Measurements from ENCODE around the gene TYW5. TPM values are rescaled to one million over a fixed set of nuclear protein-coding genes. Genes with fewer than 3 reads are reported as not detected.

TYW5 gene
- total RNA-seq, 1 donor from 2014 or later, result 6.8 TPM

GRCh38 chr2:199975273-199975895 lies 20.1 kb upstream of the TYW5 start:
- Histone ChIP-seq H3K9ac (ENCODE audit: low read depth in 1 of 3, low read length in 3 of 3) (no peak overlapping the region), H3K27ac (ENCODE audit: low read depth, low read length) (no peak overlapping the region), H3K27me3 (ENCODE audit: control insufficient read depth in 3 of 3, insufficient read depth in 3 of 3, low read length in 3 of 3) (no peaks in the 10 kb centered on the region)

DNA sequence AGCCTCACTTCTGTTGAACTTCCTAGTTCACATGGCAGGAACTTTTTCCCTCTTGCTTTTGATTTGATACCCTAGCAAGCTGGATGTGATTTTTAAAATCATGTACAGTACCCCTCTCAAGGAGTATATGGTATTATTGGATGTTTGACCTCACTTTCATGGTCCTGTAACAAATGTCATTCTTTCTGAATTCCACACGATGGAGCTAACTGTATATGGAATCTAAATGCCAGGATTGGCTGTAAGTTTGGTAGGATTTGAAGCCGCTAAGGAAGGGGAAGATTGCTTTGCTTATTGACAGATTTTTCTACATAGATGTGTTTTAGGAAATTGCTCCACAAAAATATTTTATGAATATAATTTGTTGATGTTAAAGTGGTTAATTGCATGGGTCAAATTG lies 18.4 kb upstream of the TYW5 start:
- H3K4me3 ChIP-seq (ENCODE audit: low read length in 3 of 3), result no peak overlapping the region

More at GRCh38 chr2:199975273-199975895, 20.1 kb upstream of the TYW5 start:
- Histone ChIP-seq H3K9me3 (ENCODE audit: control insufficient read depth in 3 of 3, low read length in 3 of 3) (no peaks in the 10 kb centered on the region), H3K4me1 (ENCODE audit: control insufficient read depth in 3 of 3, insufficient read depth in 3 of 3, low read length in 3 of 3) (peaks cover 3 to 7% (median 6%) of the 10 kb centered on the region in 3 donors), H3K36me3 (ENCODE audit: control insufficient read depth in 3 of 3, insufficient read depth in 3 of 3, low read length in 3 of 3) (peaks cover 0 to 7% (median 4%) of the 10 kb centered on the region in 3 donors), H3K4me3 (ENCODE audit: low read length in 3 of 3) (no peak overlapping the region)

DNA sequence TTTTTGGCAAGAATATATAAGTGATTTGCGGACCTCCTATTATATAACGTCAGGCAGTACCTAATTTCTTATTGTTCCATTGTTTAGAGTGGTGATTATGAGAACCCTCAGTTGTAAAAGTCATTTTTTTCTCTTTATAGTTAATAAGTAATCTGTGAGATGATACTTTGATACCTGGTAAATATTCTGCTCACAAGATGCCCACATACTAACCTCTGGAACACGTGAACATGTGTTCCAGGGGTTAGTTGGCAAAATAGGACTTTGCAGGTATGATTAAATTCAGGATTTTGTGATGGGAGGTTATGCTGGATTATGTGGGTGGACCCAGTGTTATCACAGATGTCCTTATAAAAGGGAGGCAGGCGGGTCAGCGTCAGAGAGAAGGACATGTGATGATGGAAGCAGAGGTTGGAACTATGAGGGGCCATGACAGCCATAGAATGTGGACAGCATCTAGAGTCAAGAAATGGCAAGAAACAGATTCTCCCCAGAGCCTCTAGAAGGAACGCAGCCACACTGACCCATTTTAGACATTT lies 16.9 kb upstream of the TYW5 start:
- Histone ChIP-seq H3K36me3 (ENCODE audit: control insufficient read depth in 3 of 3, insufficient read depth in 3 of 3, low read length in 3 of 3) (peaks cover 0 to 12% (median 7%) of the 10 kb centered on the region in 3 donors), H3K4me1 (ENCODE audit: control insufficient read depth in 3 of 3, insufficient read depth in 3 of 3, low read length in 3 of 3) (no peaks in the 10 kb centered on the region), H3K27ac (ENCODE audit: low read depth, low read length) (no peak overlapping the region), H3K4me3 (ENCODE audit: low read length in 3 of 3) (no peak overlapping the region), H3K27me3 (ENCODE audit: control insufficient read depth in 3 of 3, insufficient read depth in 3 of 3, low read length in 3 of 3) (no peaks in the 10 kb centered on the region), H3K9me3 (ENCODE audit: control insufficient read depth in 3 of 3, low read length in 3 of 3) (no peaks in the 10 kb centered on the region), H3K9ac (ENCODE audit: low read depth in 1 of 3, low read length in 3 of 3) (no peak overlapping the region)

More for the DNA sequence above, 18.4 kb upstream of the TYW5 start:
- no peaks in the 10 kb centered on the region for H3K27me3 ChIP-seq (ENCODE audit: control insufficient read depth in 3 of 3, insufficient read depth in 3 of 3, low read length in 3 of 3)
- H3K9me3 ChIP-seq (ENCODE audit: control insufficient read depth in 3 of 3, low read length in 3 of 3), result no peaks in the 10 kb centered on the region
- no peaks in the 10 kb centered on the region for H3K4me1 ChIP-seq (ENCODE audit: control insufficient read depth in 3 of 3, insufficient read depth in 3 of 3, low read length in 3 of 3)
- no peak overlapping the region for H3K9ac ChIP-seq (ENCODE audit: low read depth in 1 of 3, low read length in 3 of 3)
- peaks cover 0 to 7% (median 6%) of the 10 kb centered on the region in 3 donors for H3K36me3 ChIP-seq (ENCODE audit: control insufficient read depth in 3 of 3, insufficient read depth in 3 of 3, low read length in 3 of 3)
- H3K27ac ChIP-seq (ENCODE audit: low read depth, low read length), result no peak overlapping the region

GRCh38 chr2:199968126-199968525 lies 12.8 kb upstream of the TYW5 start:
- no peak overlapping the region for H3K27ac ChIP-seq (ENCODE audit: low read depth, low read length)
- H3K9ac ChIP-seq (ENCODE audit: low read depth in 1 of 3, low read length in 3 of 3), result no peak overlapping the region
- H3K36me3 ChIP-seq (ENCODE audit: control insufficient read depth in 3 of 3, insufficient read depth in 3 of 3, low read length in 3 of 3), result peaks cover 3 to 32% (median 12%) of the 10 kb centered on the region in 3 donors
- no peaks in the 10 kb centered on the region for H3K27me3 ChIP-seq (ENCODE audit: control insufficient read depth in 3 of 3, insufficient read depth in 3 of 3, low read length in 3 of 3)
- no peak overlapping the region for H3K4me3 ChIP-seq (ENCODE audit: low read length in 3 of 3)
- no peaks in the 10 kb centered on the region for H3K4me1 ChIP-seq (ENCODE audit: control insufficient read depth in 3 of 3, insufficient read depth in 3 of 3, low read length in 3 of 3)
- no peaks in the 10 kb centered on the region for H3K9me3 ChIP-seq (ENCODE audit: control insufficient read depth in 3 of 3, low read length in 3 of 3)

DNA sequence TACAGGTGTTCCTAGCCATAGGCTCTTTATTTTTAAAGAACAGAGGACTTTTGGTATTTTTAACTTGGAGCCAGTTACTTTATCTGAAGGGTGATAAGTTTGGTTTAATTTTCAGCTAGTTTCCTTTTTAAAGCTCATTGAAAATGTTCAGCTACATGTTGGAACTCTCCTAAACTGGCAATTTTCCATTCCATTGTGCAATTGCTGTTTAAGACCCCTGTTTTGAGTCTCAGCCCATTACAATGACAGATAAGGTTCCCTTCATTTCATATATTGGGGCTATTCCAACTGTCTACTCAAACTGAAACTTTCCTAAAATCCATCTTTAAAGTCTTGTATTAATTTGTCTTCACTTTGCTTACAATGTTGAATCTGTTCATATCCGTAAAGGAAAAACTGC lies 11.7 kb upstream of the TYW5 start:
- Histone ChIP-seq H3K36me3 (ENCODE audit: control insufficient read depth in 3 of 3, insufficient read depth in 3 of 3, low read length in 3 of 3) (peaks cover 3 to 41% (median 19%) of the 10 kb centered on the region in 3 donors), H3K9ac (ENCODE audit: low read depth in 1 of 3, low read length in 3 of 3) (no peak overlapping the region), H3K9me3 (ENCODE audit: control insufficient read depth in 3 of 3, low read length in 3 of 3) (no peaks in the 10 kb centered on the region)

DNA sequence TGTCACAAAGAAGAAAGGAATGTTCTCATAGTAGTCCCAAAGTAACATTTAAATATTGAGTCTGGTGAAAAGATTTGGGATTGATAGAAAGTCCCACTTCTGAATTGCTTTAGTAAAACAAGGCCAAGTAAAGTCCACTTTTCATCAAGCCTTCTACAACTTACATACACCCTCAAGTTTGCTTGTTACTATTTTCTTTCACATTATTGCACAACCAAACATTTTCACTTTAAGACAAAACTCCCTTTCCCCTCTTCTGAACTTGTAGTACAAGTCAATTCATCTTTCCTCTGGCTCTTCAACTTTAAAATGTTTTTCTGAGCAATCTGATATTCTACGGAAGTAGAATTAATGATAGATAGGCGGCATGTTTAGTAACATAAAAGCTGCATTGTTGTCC lies 11.1 kb upstream of the TYW5 start:
- no peak overlapping the region for H3K27ac ChIP-seq (ENCODE audit: low read depth, low read length)
- H3K4me1 ChIP-seq (ENCODE audit: control insufficient read depth in 3 of 3, insufficient read depth in 3 of 3, low read length in 3 of 3), result no peaks in the 10 kb centered on the region
- H3K9me3 ChIP-seq (ENCODE audit: control insufficient read depth in 3 of 3, low read length in 3 of 3), result no peaks in the 10 kb centered on the region
- peaks cover 3 to 44% (median 19%) of the 10 kb centered on the region in 3 donors for H3K36me3 ChIP-seq (ENCODE audit: control insufficient read depth in 3 of 3, insufficient read depth in 3 of 3, low read length in 3 of 3)
- no peak overlapping the region for H3K4me3 ChIP-seq (ENCODE audit: low read length in 3 of 3)
- H3K27me3 ChIP-seq (ENCODE audit: control insufficient read depth in 3 of 3, insufficient read depth in 3 of 3, low read length in 3 of 3), result no peaks in the 10 kb centered on the region
- H3K9ac ChIP-seq (ENCODE audit: low read depth in 1 of 3, low read length in 3 of 3), result no peak overlapping the region

More for the DNA sequence above, 11.7 kb upstream of the TYW5 start:
- Histone ChIP-seq H3K27me3 (ENCODE audit: control insufficient read depth in 3 of 3, insufficient read depth in 3 of 3, low read length in 3 of 3) (no peaks in the 10 kb centered on the region), H3K27ac (ENCODE audit: low read depth, low read length) (no peak overlapping the region), H3K4me3 (ENCODE audit: low read length in 3 of 3) (no peak overlapping the region), H3K4me1 (ENCODE audit: control insufficient read depth in 3 of 3, insufficient read depth in 3 of 3, low read length in 3 of 3) (no peaks in the 10 kb centered on the region)

GRCh38 chr2:199962203-199962602 lies 6.9 kb upstream of the TYW5 start:
- H3K9ac ChIP-seq (ENCODE audit: low read depth in 1 of 3, low read length in 3 of 3), result no peak overlapping the region
- H3K27me3 ChIP-seq (ENCODE audit: control insufficient read depth in 3 of 3, insufficient read depth in 3 of 3, low read length in 3 of 3), result no peaks in the 10 kb centered on the region
- no peak overlapping the region for H3K4me3 ChIP-seq (ENCODE audit: low read length in 3 of 3)
- no peak overlapping the region for H3K27ac ChIP-seq (ENCODE audit: low read depth, low read length)
- H3K36me3 ChIP-seq (ENCODE audit: control insufficient read depth in 3 of 3, insufficient read depth in 3 of 3, low read length in 3 of 3), result peaks cover 10 to 61% (median 35%) of the 10 kb centered on the region in 3 donors
- H3K4me1 ChIP-seq (ENCODE audit: control insufficient read depth in 3 of 3, insufficient read depth in 3 of 3, low read length in 3 of 3), result peaks cover 3 to 12% (median 12%) of the 10 kb centered on the region in 3 donors
- no peaks in the 10 kb centered on the region for H3K9me3 ChIP-seq (ENCODE audit: control insufficient read depth in 3 of 3, low read length in 3 of 3)

DNA sequence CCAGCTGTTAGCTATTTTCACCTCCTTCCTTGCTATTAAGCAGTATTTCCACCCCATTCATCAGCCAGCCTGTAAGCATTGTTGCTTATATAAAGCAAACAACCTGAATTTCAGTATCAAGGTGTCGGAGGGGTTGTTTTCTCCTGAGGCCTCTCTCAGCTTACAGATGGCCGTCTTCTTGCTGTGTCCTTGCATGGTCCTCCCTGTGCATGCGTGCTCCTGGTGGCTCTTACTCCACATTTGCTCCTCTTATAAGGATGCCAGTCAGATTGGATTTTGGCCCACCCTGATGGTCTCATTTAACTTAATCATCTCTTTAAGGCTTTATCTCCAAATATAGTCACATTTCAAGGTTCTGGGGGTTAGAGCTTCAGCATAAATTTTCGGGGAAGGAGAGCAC lies 2.7 kb upstream of the TYW5 start:
- Histone ChIP-seq H3K27ac (ENCODE audit: low read depth, low read length) (no peak overlapping the region), H3K4me3 (ENCODE audit: low read length in 3 of 3) (no peak overlapping the region), H3K9ac (ENCODE audit: low read depth in 1 of 3, low read length in 3 of 3) (no peak overlapping the region), H3K27me3 (ENCODE audit: control insufficient read depth in 3 of 3, insufficient read depth in 3 of 3, low read length in 3 of 3) (no peaks in the 10 kb centered on the region), H3K36me3 (ENCODE audit: control insufficient read depth in 3 of 3, insufficient read depth in 3 of 3, low read length in 3 of 3) (peaks cover 11 to 39% (median 23%) of the 10 kb centered on the region in 3 donors), H3K9me3 (ENCODE audit: control insufficient read depth in 3 of 3, low read length in 3 of 3) (no peaks in the 10 kb centered on the region), H3K4me1 (ENCODE audit: control insufficient read depth in 3 of 3, insufficient read depth in 3 of 3, low read length in 3 of 3) (peaks cover 26 to 34% (median 31%) of the 10 kb centered on the region in 3 donors)

- H3K36me3 ChIP-seq (ENCODE audit: control insufficient read depth in 3 of 3, insufficient read depth in 3 of 3, low read length in 3 of 3), result peaks cover 7 to 24% (median 14%) of the 10 kb centered on the region in 3 donors
- peak overlapping the region; percentile 87 for H3K27ac ChIP-seq (ENCODE audit: low read depth, low read length)
- peak overlapping the region; percentile 97 to 99 (median 99) for H3K9ac ChIP-seq (ENCODE audit: low read depth in 1 of 3, low read length in 3 of 3)
- H3K4me1 ChIP-seq (ENCODE audit: control insufficient read depth in 3 of 3, insufficient read depth in 3 of 3, low read length in 3 of 3), result peaks cover 26 to 34% (median 31%) of the 10 kb centered on the region in 3 donors
- H3K9me3 ChIP-seq (ENCODE audit: control insufficient read depth in 3 of 3, low read length in 3 of 3), result no peaks in the 10 kb centered on the region
- H3K27me3 ChIP-seq (ENCODE audit: control insufficient read depth in 3 of 3, insufficient read depth in 3 of 3, low read length in 3 of 3), result no peaks in the 10 kb centered on the region
- peak overlapping the region; percentile 95 to 99 (median 96) for H3K4me3 ChIP-seq (ENCODE audit: low read length in 3 of 3)
Observed at GRCh38 chr2:199956062-199956380, 730 bp upstream of the TYW5 start.

DNA sequence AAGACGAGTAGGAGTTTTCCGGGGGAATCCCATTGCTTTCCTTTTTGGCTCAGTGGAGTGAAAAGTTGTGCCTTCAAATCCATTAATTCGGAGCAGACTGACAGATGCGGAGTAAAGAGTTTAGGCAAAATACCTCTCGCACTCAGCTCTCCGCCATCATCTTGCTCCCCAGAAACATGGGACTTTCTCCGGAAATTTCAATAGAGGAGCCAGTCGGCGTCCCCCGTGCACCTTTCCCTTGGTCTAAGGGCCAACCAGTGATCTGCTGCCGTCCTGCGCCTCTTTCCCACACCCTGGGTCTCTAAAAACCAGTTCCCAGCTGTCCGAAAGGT lies 318 bp downstream of the TYW5 start:
- Histone ChIP-seq H3K9ac (ENCODE audit: low read depth in 1 of 3, low read length in 3 of 3) (peak overlapping the region; percentile 97 to 99 (median 99)), H3K27ac (ENCODE audit: low read depth, low read length) (peak overlapping the region; percentile 87), H3K27me3 (ENCODE audit: control insufficient read depth in 3 of 3, insufficient read depth in 3 of 3, low read length in 3 of 3) (no peaks in the 10 kb centered on the region), H3K4me3 (ENCODE audit: low read length in 3 of 3) (peak overlapping the region; percentile 95 to 99 (median 96)), H3K9me3 (ENCODE audit: control insufficient read depth in 3 of 3, low read length in 3 of 3) (no peaks in the 10 kb centered on the region), H3K36me3 (ENCODE audit: control insufficient read depth in 3 of 3, insufficient read depth in 3 of 3, low read length in 3 of 3) (peaks cover 6 to 20% (median 8%) of the 10 kb centered on the region in 3 donors), H3K4me1 (ENCODE audit: control insufficient read depth in 3 of 3, insufficient read depth in 3 of 3, low read length in 3 of 3) (peaks cover 26 to 34% (median 31%) of the 10 kb centered on the region in 3 donors)
